SK-N-SH treated with all-trans-retinoic acid at 6 μM for 48 hours (cell line): Measurements from ENCODE around the gene KRTAP10-1.
A peak's percentile ranks its signal among the peaks of the same experiment; 100 is the strongest.

Source experiments
- ATAC-seq: fragments of 200-7000 bp; cut with Tn5 transposase; 3 replicates; pipeline ENCODE4 v1.9.1; 2020; ENCODE audit warnings: mild to moderate bottlenecking, moderate library complexity
- ARNTL ChIP-seq: fragments of 450-650 bp; formaldehyde crosslinking; IDR thresholded peaks from 2 replicates; pipeline ENCODE4 v1.5.0; 2020; ENCODE audit warnings: low read depth, mild to moderate bottlenecking, moderate library complexity, borderline replicate concordance
- CSDC2 ChIP-seq: fragments of 250-450 bp; sonication (Bioruptor Pico); IDR thresholded peaks from 2 replicates; pipeline ENCODE4 v1.5.0; 2020; ENCODE audit warnings: mild to moderate bottlenecking, moderate library complexity
- ESRRG ChIP-seq: fragments of 250-450 bp; sonication (Bioruptor Pico); IDR thresholded peaks from 2 replicates; pipeline ENCODE4 v1.6.1; 2021; ENCODE audit warnings: mild to moderate bottlenecking
- GLIS3 ChIP-seq: fragments of 250-450 bp; sonication (Bioruptor Pico); IDR thresholded peaks from 2 replicates; pipeline ENCODE4 v1.5.0; 2020; ENCODE audit warnings: mild to moderate bottlenecking, moderate library complexity
- ISL1 ChIP-seq: fragments of 250-450 bp; sonication (Bioruptor Pico); IDR thresholded peaks from 2 replicates; pipeline ENCODE4 v2.1.2; 2022; ENCODE audit warnings: mild to moderate bottlenecking, moderate library complexity
- OSR1 ChIP-seq: fragments of 250-450 bp; sonication (Bioruptor Pico); IDR thresholded peaks from 2 replicates; pipeline ENCODE4 v1.8.0; 2022; ENCODE audit warnings: moderate library complexity, mild to moderate bottlenecking, inconsistent platforms
- PPARA ChIP-seq: fragments of 250-450 bp; sonication (Bioruptor Pico); IDR thresholded peaks from 2 replicates; pipeline ENCODE4 v1.5.0; 2020; ENCODE audit warnings: mild to moderate bottlenecking, borderline replicate concordance
- RARB ChIP-seq: fragments of 250-450 bp; sonication (Bioruptor Pico); IDR thresholded peaks from 2 replicates; pipeline ENCODE4 v1.8.0; 2021; ENCODE audit warnings: mild to moderate bottlenecking, moderate library complexity
- SNAI2 ChIP-seq: fragments of 250-450 bp; sonication (Bioruptor Pico); IDR thresholded peaks from 2 replicates; pipeline ENCODE4 v1.5.0; 2020; ENCODE audit warnings: mild to moderate bottlenecking, moderate library complexity
- TCF4 ChIP-seq: fragments of 250-450 bp; sonication (Bioruptor Pico); IDR thresholded peaks from 2 replicates; pipeline ENCODE4 v1.8.0; 2021; ENCODE audit warnings: mild to moderate bottlenecking, moderate library complexity, borderline replicate concordance
- TOX ChIP-seq: fragments of 250-450 bp; sonication (Bioruptor Pico); IDR thresholded peaks from 2 replicates; pipeline ENCODE4 v1.8.0; 2021; ENCODE audit warnings: mild to moderate bottlenecking, moderate library complexity, borderline replicate concordance
- ZC3H10 ChIP-seq: fragments of 250-450 bp; sonication (Bioruptor Pico); IDR thresholded peaks from 2 replicates; pipeline ENCODE4 v1.5.1; 2021; ENCODE audit warnings: mild to moderate bottlenecking, moderate library complexity
- ZFP3 ChIP-seq: fragments of 250-450 bp; sonication (Bioruptor Pico); IDR thresholded peaks from 2 replicates; pipeline ENCODE4 v1.5.0; 2020; ENCODE audit warnings: mild to moderate bottlenecking, moderate library complexity
- ZFP30 ChIP-seq: fragments of 450-650 bp; formaldehyde crosslinking; IDR thresholded peaks from 2 replicates; pipeline ENCODE4 v1.5.0; 2022; ENCODE audit warnings: mild to moderate bottlenecking, moderate library complexity
- ZNF70 ChIP-seq: fragments of 450-650 bp; formaldehyde crosslinking; IDR thresholded peaks from 2 replicates; pipeline ENCODE4 v1.5.0; 2020; ENCODE audit warnings: mild to moderate bottlenecking, moderate library complexity
- ZNF8 ChIP-seq: fragments of 450-650 bp; formaldehyde crosslinking; IDR thresholded peaks from 2 replicates; pipeline ENCODE4 v1.5.0; 2020; ENCODE audit warnings: mild to moderate bottlenecking, moderate library complexity
- TF ChIP-seq, protein P1 (sequence below): fragments of 250-450 bp; sonication (Bioruptor Pico); IDR thresholded peaks from 2 replicates; pipeline ENCODE4 v1.5.1; 2020; ENCODE audit warnings: low read depth, mild to moderate bottlenecking, moderate library complexity
- TF ChIP-seq, protein P2 (sequence below): fragments of 250-450 bp; sonication (Bioruptor Pico); IDR thresholded peaks from 2 replicates; pipeline ENCODE4 v1.5.0; 2020; ENCODE audit warnings: mild to moderate bottlenecking, moderate library complexity
- TF ChIP-seq, protein P3 (sequence below): fragments of 250-450 bp; sonication (Bioruptor Pico); IDR thresholded peaks from 2 replicates; pipeline ENCODE4 v1.5.1; 2021; ENCODE audit warnings: mild to moderate bottlenecking, moderate library complexity
- TF ChIP-seq, protein P4 (sequence below): fragments of 250-450 bp; sonication (Bioruptor Pico); IDR thresholded peaks from 2 replicates; pipeline ENCODE4 v1.8.0; 2021; ENCODE audit warnings: low read depth, mild to moderate bottlenecking, moderate library complexity, borderline replicate concordance
- TF ChIP-seq, protein P5 (sequence below): fragments of 250-450 bp; sonication (Bioruptor Pico); IDR thresholded peaks from 2 replicates; pipeline ENCODE4 v1.8.0; 2020; ENCODE audit warnings: mild to moderate bottlenecking, moderate library complexity, borderline replicate concordance

KRTAP10-1 gene

DNA sequence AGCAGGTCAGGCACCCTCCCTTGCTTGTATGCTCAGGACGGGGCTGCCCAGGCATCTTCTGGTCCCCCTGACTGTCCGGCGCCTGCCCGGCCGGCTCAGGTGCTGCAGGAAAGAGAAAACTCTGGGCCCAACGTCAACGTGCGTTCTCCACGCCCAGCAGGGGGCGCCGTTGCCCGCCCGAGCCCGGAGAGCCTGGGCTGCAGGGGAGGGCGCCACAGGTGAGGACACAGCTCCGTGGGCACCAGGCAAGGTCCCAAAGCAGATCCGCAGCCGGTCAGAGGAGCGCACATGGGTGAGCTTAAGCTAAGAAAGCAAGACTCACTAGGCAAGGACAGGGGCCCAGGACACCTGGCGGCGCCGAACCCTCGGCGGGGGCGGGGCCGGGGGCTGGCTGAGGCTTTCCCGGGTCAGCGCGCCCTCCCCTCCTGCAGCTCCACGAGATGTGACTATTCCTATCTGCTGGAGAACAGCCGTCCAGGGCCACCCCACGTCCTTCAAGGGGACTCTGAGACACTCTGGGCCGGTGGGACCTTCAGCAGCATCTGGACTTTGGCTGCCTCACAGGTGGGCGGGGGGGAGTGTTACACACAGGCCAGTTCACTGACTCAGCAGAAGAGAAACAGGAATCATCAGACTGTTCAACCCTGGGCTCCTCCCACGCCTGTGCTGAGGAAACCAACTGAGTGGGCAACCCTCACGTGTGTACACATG is 29.3 kb downstream of the KRTAP10-1 start:
- TF ChIP-seq ZNF70 (no peak), ZFP30 (CRISPR knock-in tag) (no peak), ISL1 (CRISPR knock-in tag) (no peak), ARNTL (CRISPR knock-in tag) (no peak), OSR1 (CRISPR knock-in tag) (no peak), TOX (CRISPR knock-in tag) (no peak), PPARA (CRISPR knock-in tag) (no peak), SNAI2 (CRISPR knock-in tag) (no peak), ZNF8 (CRISPR knock-in tag) (no peak), TCF4 (CRISPR knock-in tag) (no peak), ZFP3 (no peak)
- TF ChIP-seq, protein P1, sequence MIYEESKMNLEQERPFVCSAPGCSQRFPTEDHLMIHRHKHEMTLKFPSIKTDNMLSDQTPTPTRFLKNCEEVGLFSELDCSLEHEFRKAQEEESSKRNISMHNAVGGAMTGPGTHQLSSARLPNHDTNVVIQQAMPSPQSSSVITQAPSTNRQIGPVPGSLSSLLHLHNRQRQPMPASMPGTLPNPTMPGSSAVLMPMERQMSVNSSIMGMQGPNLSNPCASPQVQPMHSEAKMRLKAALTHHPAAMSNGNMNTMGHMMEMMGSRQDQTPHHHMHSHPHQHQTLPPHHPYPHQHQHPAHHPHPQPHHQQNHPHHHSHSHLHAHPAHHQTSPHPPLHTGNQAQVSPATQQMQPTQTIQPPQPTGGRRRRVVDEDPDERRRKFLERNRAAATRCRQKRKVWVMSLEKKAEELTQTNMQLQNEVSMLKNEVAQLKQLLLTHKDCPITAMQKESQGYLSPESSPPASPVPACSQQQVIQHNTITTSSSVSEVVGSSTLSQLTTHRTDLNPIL, result no peak
- TF ChIP-seq, protein P2, sequence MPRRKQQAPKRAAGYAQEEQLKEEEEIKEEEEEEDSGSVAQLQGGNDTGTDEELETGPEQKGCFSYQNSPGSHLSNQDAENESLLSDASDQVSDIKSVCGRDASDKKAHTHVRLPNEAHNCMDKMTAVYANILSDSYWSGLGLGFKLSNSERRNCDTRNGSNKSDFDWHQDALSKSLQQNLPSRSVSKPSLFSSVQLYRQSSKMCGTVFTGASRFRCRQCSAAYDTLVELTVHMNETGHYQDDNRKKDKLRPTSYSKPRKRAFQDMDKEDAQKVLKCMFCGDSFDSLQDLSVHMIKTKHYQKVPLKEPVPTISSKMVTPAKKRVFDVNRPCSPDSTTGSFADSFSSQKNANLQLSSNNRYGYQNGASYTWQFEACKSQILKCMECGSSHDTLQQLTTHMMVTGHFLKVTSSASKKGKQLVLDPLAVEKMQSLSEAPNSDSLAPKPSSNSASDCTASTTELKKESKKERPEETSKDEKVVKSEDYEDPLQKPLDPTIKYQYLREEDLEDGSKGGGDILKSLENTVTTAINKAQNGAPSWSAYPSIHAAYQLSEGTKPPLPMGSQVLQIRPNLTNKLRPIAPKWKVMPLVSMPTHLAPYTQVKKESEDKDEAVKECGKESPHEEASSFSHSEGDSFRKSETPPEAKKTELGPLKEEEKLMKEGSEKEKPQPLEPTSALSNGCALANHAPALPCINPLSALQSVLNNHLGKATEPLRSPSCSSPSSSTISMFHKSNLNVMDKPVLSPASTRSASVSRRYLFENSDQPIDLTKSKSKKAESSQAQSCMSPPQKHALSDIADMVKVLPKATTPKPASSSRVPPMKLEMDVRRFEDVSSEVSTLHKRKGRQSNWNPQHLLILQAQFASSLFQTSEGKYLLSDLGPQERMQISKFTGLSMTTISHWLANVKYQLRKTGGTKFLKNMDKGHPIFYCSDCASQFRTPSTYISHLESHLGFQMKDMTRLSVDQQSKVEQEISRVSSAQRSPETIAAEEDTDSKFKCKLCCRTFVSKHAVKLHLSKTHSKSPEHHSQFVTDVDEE, result no peak
- TF ChIP-seq, protein P3, sequence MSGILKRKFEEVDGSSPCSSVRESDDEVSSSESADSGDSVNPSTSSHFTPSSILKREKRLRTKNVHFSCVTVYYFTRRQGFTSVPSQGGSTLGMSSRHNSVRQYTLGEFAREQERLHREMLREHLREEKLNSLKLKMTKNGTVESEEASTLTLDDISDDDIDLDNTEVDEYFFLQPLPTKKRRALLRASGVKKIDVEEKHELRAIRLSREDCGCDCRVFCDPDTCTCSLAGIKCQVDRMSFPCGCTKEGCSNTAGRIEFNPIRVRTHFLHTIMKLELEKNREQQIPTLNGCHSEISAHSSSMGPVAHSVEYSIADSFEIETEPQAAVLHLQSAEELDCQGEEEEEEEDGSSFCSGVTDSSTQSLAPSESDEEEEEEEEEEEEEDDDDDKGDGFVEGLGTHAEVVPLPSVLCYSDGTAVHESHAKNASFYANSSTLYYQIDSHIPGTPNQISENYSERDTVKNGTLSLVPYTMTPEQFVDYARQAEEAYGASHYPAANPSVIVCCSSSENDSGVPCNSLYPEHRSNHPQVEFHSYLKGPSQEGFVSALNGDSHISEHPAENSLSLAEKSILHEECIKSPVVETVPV (CRISPR knock-in tag), result no peak
- TF ChIP-seq, protein P4, sequence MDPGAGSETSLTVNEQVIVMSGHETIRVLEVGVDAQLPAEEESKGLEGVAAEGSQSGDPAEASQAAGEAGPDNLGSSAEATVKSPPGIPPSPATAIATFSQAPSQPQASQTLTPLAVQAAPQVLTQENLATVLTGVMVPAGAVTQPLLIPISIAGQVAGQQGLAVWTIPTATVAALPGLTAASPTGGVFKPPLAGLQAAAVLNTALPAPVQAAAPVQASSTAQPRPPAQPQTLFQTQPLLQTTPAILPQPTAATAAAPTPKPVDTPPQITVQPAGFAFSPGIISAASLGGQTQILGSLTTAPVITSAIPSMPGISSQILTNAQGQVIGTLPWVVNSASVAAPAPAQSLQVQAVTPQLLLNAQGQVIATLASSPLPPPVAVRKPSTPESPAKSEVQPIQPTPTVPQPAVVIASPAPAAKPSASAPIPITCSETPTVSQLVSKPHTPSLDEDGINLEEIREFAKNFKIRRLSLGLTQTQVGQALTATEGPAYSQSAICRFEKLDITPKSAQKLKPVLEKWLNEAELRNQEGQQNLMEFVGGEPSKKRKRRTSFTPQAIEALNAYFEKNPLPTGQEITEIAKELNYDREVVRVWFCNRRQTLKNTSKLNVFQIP, result no peak
- TF ChIP-seq, protein P5, sequence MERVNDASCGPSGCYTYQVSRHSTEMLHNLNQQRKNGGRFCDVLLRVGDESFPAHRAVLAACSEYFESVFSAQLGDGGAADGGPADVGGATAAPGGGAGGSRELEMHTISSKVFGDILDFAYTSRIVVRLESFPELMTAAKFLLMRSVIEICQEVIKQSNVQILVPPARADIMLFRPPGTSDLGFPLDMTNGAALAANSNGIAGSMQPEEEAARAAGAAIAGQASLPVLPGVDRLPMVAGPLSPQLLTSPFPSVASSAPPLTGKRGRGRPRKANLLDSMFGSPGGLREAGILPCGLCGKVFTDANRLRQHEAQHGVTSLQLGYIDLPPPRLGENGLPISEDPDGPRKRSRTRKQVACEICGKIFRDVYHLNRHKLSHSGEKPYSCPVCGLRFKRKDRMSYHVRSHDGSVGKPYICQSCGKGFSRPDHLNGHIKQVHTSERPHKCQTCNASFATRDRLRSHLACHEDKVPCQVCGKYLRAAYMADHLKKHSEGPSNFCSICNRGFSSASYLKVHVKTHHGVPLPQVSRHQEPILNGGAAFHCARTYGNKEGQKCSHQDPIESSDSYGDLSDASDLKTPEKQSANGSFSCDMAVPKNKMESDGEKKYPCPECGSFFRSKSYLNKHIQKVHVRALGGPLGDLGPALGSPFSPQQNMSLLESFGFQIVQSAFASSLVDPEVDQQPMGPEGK, result no peak
- peak; percentile 76 for ATAC-seq

DNA sequence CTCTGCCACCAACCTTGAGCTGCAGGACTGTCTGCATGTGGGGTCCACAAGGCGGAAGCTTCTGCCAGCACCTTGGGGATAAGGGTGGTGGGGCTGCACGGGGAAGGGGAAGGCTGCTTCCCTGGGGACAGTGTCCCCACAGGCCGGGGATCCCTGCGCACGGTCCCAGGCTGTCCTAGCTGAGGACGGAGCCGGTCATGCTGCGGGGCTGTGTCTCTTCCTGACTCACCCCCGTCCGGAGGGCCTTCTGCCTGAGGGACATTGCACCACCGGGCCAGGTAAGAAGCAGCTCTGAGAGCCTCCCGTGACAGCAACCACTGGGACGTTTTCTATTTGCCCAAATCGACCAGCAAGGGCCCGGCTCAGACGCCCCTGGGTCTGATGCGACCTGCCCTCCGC is 29.9 kb downstream of the KRTAP10-1 start:
- ATAC-seq, result no peak
- TF ChIP-seq ZFP30 (CRISPR knock-in tag), result no peak
- TF ChIP-seq ZFP3, result no peak

DNA sequence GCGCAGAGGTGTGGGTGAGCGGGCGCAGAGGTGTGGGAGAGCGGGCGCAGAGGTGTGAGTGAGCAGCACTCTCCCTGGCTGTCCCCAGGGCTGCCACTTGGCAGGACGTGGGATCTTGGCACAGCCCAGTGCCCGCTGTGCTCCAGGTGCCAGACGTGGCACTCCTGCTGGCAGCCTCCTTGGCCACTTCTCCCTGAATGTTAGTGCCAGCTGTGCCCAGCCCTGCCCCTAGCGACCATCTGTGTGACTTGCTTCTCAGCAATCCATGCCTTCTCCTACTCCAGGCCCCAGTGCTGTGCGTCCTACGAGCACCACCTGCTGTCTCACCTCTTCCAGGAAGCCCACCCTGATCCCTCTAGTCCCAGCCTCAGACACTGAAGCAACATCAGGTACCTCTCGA is 30.5 kb downstream of the KRTAP10-1 start:
- peak; percentile 74 for ATAC-seq
- TF ChIP-seq CSDC2 (CRISPR knock-in tag) (no peak), ZC3H10 (CRISPR knock-in tag) (no peak), SNAI2 (CRISPR knock-in tag) (no peak), ZNF70 (no peak), ARNTL (CRISPR knock-in tag) (no peak), ESRRG (CRISPR knock-in tag) (no peak), ZFP30 (CRISPR knock-in tag) (no peak), RARB (CRISPR knock-in tag) (no peak), GLIS3 (CRISPR knock-in tag) (no peak), PPARA (CRISPR knock-in tag) (no peak), ZFP3 (no peak)
- TF ChIP-seq, protein P2, result no peak
- TF ChIP-seq, protein P1, result no peak
- TF ChIP-seq, protein P5, result no peak
